Measurements from ENCODE around the gene STX10. TPM values are rescaled to one million over a fixed set of nuclear protein-coding genes. Genes with fewer than 3 reads are reported as not detected.

STX10 gene
- total RNA-seq, 1 experiment from 2014 or later = 56.9 TPM

DNA sequence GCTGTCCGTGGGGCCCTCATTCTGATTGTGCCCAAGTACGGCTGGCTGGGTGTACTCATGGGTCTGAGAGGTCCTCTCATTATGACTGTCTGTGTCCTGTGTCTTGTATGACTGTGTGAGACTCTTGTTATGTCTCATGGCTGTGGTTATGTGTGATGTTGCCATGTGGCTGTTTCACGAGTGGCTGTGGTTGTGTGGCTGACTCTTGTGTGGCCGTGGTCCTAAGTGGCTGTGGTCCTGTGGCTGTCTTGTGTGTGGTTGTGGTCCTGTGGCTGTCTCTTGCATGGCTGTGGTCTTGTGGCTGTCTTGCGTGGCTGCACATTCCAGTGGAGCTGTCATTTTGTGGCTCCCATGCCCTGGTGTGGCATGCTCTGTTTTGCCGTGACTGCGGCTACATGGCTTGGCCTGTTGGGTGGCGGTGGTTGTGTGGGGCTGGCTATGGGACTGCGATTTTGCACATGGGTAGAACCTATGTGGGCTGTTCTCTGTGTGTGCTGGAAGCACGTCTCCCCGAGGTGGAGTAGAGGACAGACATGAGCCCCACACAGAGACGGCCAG, 50.1 kb downstream of the STX10 start:
- H3K4me3 Mint-ChIP-seq = peak overlapping the region; percentile 20; the same call in 1 of the 2 replicates
- DNase-seq (ENCODE audit: low spot score) (no peak), ATAC-seq (no peak)
- no peak for TF ChIP-seq ZNF396 (CRISPR knock-in tag; IDR thresholded peaks at IDR 0.05; ENCODE audit: borderline replicate concordance)
- no peak for TF ChIP-seq RORB (CRISPR knock-in tag; IDR thresholded peaks at IDR 0.05)
- 0 out of 2 replicates have a peak, but pooled peaks have one; percentile 22 for TF ChIP-seq CREB1 (CRISPR knock-in tag; IDR thresholded peaks at IDR 0.05)
- H3K4me1 Mint-ChIP-seq = peaks cover 17% of the 10 kb centered on the region
- no peak overlapping the region for H3K27ac Mint-ChIP-seq
- H3K36me3 Mint-ChIP-seq = no peaks in the 10 kb centered on the region
- ChIA-PET CTCF (interaction anchor here (0.9 to 3.9 kb wide), 10 partner anchors 8 to 135 kb away, joined by 3 to 36 read pairs (median 6); no protein-coding TSS in a partner anchor), POLR2A (interaction anchor here (1.0 kb wide), 1 partner anchor 52 kb away, joined by 4 read pairs; no protein-coding TSS in a partner anchor)
- H3K27me3 Mint-ChIP-seq (ENCODE audit: low read depth) = peaks cover 69% of the 10 kb centered on the region
- no peaks in the 10 kb centered on the region for H3K9me3 Mint-ChIP-seq

DNA sequence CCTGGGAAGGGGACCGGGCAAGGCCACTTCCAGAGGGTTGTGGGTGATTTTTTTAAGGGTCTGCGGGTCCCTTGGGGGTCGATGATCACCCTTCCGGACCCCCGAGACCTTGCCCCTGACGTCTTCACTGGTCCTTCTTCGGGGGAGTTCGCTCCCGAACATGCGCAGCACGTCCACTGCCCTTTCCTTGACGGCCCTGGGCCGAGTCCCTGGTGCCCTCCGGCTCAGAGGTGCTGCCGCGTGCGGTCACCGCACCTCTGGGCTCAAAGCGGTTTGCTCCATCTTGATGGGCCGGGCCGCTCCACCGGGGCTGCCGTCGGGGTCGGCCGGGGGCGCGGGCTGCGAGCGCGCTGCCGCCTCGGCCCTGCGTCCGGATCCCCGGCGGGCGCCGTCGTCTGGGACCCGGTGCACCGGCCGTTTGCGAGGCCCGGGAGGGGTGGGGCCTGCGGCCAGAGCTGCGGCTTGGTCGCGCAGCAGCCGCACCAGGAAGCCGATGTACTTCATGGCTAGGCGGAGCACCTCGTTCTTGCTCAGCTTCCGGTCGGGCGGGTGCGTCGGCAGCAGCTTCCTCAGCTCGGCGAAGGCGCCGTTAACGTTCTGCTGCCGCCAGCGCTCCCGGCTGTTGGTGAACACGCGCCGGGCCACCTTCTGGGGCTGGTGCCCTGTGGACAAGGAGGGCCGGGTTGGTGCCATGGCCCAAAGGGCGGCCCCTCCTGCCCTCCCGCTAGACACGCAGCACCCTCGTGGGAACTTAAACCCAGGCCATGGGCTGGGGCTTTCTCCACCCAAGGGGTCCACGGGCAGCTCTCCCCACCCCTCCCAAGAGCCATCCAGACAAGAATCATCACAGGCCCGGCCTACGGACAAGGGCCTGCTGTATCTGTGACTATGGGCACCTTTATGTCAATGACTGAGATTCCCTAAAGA, 50.8 kb downstream of the STX10 start:
- POLR2A ChIA-PET = interaction anchor here (0.6 to 0.7 kb wide), 2 partner anchors 15 to 51 kb away, joined by 3 read pairs; partner anchors contain the start of genes IER2 and STX10
- TF ChIP-seq HMGA2 (CRISPR knock-in tag; IDR thresholded peaks at IDR 0.05) (no peak), ESRRA (CRISPR knock-in tag; IDR thresholded peaks at IDR 0.05; ENCODE audit: borderline replicate concordance) (no peak)
- TF ChIP-seq, protein P1, sequence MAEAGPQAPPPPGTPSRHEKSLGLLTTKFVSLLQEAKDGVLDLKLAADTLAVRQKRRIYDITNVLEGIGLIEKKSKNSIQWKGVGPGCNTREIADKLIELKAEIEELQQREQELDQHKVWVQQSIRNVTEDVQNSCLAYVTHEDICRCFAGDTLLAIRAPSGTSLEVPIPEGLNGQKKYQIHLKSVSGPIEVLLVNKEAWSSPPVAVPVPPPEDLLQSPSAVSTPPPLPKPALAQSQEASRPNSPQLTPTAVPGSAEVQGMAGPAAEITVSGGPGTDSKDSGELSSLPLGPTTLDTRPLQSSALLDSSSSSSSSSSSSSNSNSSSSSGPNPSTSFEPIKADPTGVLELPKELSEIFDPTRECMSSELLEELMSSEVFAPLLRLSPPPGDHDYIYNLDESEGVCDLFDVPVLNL (CRISPR knock-in tag; IDR thresholded peaks at IDR 0.05; ENCODE audit: borderline replicate concordance, low read depth) = no peak
- TF ChIP-seq, protein P2, sequence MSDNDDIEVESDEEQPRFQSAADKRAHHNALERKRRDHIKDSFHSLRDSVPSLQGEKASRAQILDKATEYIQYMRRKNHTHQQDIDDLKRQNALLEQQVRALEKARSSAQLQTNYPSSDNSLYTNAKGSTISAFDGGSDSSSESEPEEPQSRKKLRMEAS (CRISPR knock-in tag; IDR thresholded peaks at IDR 0.05) = peak; percentile 70; the same call in 1 of the 2 replicates
- TF ChIP-seq, protein P3, sequence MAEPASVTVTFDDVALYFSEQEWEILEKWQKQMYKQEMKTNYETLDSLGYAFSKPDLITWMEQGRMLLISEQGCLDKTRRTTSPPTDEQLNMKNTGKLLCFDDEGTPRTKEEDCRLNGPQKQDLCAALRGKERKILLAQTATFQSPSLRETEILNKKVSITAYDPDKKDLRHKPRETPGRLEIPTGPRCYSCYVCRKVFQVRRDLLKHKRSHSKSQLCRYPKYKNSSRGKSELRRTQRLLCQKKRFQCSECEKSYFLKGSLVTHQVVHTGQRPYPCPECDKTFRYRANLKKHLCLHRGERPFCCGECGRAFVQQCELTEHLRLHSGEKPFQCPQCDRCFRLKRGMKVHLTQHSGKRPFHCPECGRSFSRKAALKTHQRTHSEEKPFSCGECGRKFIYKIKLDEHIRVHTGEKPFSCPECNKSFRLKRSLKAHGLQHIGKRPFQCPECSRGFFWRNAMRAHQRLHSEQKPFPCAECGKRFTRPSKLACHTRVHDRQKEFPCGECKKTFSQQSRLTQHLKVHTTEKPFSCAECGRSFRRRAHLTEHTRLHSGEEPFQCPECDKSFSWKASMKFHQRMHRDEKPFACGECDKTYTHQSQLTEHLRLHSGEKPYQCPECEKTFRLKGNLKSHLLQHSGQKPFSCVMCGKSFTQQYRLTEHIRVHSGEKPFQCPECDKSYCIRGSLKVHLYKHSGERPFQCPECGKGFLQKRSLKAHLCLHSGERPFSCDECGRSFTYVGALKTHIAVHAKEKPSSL (CRISPR knock-in tag; conservative IDR thresholded peaks at IDR 0.05) = no peak
- TF ChIP-seq, protein P4, sequence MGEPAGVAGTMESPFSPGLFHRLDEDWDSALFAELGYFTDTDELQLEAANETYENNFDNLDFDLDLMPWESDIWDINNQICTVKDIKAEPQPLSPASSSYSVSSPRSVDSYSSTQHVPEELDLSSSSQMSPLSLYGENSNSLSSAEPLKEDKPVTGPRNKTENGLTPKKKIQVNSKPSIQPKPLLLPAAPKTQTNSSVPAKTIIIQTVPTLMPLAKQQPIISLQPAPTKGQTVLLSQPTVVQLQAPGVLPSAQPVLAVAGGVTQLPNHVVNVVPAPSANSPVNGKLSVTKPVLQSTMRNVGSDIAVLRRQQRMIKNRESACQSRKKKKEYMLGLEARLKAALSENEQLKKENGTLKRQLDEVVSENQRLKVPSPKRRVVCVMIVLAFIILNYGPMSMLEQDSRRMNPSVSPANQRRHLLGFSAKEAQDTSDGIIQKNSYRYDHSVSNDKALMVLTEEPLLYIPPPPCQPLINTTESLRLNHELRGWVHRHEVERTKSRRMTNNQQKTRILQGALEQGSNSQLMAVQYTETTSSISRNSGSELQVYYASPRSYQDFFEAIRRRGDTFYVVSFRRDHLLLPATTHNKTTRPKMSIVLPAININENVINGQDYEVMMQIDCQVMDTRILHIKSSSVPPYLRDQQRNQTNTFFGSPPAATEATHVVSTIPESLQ (CRISPR knock-in tag; IDR thresholded peaks at IDR 0.05) = no peak
- Mint-ChIP-seq H3K9me3 (no peaks in the 10 kb centered on the region), H3K27me3 (ENCODE audit: low read depth) (peaks cover 77% of the 10 kb centered on the region), H3K27ac (no peak overlapping the region), H3K4me3 (peak overlapping the region; percentile 57), H3K36me3 (no peaks in the 10 kb centered on the region), H3K4me1 (peaks cover 23% of the 10 kb centered on the region)
- CTCF ChIA-PET = interaction anchor here (0.5 to 3.9 kb wide), 10 partner anchors 38 to 217 kb away, joined by 3 to 36 read pairs (median 4); partner anchors contain the start of genes IER2 and STX10
- ATAC-seq (no peak), DNase-seq (ENCODE audit: low spot score) (peak; percentile 69)

DNA sequence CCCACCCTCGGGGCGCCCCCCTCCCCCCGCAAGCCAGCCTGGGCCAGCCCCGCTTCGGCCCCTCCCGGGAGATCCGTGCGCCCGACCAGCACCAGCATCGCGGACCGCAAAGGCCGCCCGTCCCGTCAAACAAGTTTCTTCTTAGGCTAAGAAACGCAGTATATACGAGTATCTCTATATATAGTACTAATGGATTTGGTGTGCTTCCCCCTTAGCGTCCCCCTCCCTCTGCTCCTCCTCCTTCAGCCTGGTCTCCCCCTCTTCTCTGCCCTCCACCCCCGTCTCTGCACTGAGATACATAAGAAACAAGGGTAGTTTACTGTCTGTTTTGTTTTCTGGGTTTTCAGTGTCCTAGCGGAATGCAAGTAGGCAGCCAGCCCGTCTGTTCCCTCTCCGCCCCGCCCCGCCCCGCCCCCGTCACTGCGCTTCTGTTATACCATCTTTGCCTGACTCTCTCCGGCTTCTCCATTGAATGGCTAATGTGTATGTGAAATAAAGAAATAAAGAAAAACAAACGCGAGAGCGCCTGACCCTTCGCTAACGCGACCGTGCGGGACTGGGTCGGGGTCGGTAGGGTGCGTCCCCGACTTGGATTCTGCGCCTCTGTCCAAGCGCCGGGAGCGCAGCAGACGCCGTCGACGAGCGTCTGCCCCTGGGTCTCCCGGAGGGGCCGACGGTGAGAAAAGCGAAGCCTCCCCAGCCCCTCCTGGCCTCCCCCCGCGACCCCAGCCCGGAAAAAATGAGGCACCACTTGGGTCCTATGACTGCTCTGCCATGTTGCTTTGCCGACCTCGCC, 51.7 kb downstream of the STX10 start:
- Mint-ChIP-seq H3K4me3 (peak overlapping the region; percentile 57), H3K27me3 (ENCODE audit: low read depth) (peaks cover 85% of the 10 kb centered on the region), H3K36me3 (no peaks in the 10 kb centered on the region), H3K4me1 (peaks cover 28% of the 10 kb centered on the region), H3K27ac (no peak overlapping the region), H3K9me3 (no peaks in the 10 kb centered on the region)
- no peak for DNase-seq (ENCODE audit: low spot score)
- ChIA-PET POLR2A (no interaction called here), CTCF (interaction anchor here (1.4 to 3.9 kb wide), 2 partner anchors 121 to 133 kb away, joined by 6 to 36 read pairs; no protein-coding TSS in a partner anchor)
- no peak for ATAC-seq
- no peak for TF ChIP-seq CBFB (CRISPR knock-in tag; IDR thresholded peaks at IDR 0.05; ENCODE audit: low read depth)
- TF ChIP-seq HMGA2 (CRISPR knock-in tag; IDR thresholded peaks at IDR 0.05) = no peak
- TF ChIP-seq, protein P5, sequence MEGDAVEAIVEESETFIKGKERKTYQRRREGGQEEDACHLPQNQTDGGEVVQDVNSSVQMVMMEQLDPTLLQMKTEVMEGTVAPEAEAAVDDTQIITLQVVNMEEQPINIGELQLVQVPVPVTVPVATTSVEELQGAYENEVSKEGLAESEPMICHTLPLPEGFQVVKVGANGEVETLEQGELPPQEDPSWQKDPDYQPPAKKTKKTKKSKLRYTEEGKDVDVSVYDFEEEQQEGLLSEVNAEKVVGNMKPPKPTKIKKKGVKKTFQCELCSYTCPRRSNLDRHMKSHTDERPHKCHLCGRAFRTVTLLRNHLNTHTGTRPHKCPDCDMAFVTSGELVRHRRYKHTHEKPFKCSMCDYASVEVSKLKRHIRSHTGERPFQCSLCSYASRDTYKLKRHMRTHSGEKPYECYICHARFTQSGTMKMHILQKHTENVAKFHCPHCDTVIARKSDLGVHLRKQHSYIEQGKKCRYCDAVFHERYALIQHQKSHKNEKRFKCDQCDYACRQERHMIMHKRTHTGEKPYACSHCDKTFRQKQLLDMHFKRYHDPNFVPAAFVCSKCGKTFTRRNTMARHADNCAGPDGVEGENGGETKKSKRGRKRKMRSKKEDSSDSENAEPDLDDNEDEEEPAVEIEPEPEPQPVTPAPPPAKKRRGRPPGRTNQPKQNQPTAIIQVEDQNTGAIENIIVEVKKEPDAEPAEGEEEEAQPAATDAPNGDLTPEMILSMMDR (IDR thresholded peaks at IDR 0.05) = no peak
- TF ChIP-seq FOXJ3 (CRISPR knock-in tag; IDR thresholded peaks at IDR 0.05; ENCODE audit: borderline replicate concordance) = no peak
- TF ChIP-seq, protein P6, sequence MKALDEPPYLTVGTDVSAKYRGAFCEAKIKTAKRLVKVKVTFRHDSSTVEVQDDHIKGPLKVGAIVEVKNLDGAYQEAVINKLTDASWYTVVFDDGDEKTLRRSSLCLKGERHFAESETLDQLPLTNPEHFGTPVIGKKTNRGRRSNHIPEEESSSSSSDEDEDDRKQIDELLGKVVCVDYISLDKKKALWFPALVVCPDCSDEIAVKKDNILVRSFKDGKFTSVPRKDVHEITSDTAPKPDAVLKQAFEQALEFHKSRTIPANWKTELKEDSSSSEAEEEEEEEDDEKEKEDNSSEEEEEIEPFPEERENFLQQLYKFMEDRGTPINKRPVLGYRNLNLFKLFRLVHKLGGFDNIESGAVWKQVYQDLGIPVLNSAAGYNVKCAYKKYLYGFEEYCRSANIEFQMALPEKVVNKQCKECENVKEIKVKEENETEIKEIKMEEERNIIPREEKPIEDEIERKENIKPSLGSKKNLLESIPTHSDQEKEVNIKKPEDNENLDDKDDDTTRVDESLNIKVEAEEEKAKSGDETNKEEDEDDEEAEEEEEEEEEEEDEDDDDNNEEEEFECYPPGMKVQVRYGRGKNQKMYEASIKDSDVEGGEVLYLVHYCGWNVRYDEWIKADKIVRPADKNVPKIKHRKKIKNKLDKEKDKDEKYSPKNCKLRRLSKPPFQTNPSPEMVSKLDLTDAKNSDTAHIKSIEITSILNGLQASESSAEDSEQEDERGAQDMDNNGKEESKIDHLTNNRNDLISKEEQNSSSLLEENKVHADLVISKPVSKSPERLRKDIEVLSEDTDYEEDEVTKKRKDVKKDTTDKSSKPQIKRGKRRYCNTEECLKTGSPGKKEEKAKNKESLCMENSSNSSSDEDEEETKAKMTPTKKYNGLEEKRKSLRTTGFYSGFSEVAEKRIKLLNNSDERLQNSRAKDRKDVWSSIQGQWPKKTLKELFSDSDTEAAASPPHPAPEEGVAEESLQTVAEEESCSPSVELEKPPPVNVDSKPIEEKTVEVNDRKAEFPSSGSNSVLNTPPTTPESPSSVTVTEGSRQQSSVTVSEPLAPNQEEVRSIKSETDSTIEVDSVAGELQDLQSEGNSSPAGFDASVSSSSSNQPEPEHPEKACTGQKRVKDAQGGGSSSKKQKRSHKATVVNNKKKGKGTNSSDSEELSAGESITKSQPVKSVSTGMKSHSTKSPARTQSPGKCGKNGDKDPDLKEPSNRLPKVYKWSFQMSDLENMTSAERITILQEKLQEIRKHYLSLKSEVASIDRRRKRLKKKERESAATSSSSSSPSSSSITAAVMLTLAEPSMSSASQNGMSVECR (CRISPR knock-in tag; IDR thresholded peaks at IDR 0.05; ENCODE audit: borderline replicate concordance) = no peak

Data from WTC11 (cell line).